Measurements from ENCODE around the gene LPP.

GRCh38 chr3:188522115-188522514, 368.2 kb downstream of the LPP start:
- TF ChIP-seq CTCF (IDR thresholded peaks at IDR 0.05), result no peak
- no peak for TF ChIP-seq EZH2 (IDR thresholded peaks at IDR 0.05; ENCODE audit: borderline replicate concordance, insufficient read depth, low read depth, low read length, poor library complexity, severe bottlenecking)
